ENCODE results near the gene ZNF644. TPM values are rescaled to one million over a fixed set of nuclear protein-coding genes. Genes with fewer than 3 reads are reported as not detected.
A peak's percentile ranks its signal among the peaks of the same experiment; 100 is the strongest.
"Not testable (repeated sequence)": the region's sequence is repeated elsewhere in the genome, so short reads cannot be mapped to it uniquely, and the experiment has no call there.

Gene ZNF644
- total RNA-seq, 3 donors from 2014 or later = 43.2 to 46.2 (median 44.2) TPM

DNA sequence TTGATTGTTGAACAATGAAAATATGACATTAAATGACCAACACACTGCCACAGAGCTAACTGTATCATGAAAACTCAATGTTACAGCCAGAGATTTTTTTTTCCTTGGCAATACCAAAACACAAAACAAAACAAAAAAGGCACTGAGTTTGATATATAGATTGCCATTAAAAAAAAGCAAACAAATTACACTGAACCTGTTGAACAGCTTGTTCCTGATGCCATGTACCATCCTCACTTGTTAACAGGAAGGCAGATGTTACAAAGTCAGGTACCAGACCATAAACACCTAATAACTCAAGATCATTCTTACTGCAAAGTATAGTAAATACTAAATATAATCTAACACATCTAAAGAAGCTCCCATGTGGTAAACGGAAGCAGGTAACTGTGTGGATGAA lies 75.2 kb downstream of the ZNF644 start:
- DNase-seq (no peak), ATAC-seq (no peak)
- Mint-ChIP-seq H3K9me3 (no peaks in the 10 kb centered on the region), H3K36me3 (ENCODE audit: insufficient read depth) (peaks cover 3% of the 10 kb centered on the region), H3K4me1 (ENCODE audit: low read depth) (peaks cover 27% of the 10 kb centered on the region), H3K4me3 (no peak overlapping the region), H3K27me3 (ENCODE audit: low read depth) (no peaks in the 10 kb centered on the region)

DNA sequence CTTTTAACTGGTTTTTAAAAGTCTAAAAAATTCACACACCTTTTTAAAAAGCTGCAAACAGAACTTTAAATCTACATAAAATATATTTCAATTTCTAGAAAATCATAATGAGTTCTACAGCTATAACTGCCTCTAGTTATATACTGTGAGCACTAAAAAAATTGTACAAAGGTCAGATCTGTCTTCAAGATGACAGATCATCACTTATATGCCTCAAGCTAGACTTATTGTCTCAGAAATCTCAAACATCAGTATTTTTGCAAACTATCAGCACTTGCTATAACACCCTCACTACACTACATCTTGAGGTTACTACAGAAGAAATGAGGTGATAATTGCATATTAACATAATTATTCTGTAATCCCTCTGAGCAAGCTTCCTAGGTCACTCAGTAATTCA lies 76.5 kb downstream of the ZNF644 start:
- ATAC-seq (no peak), DNase-seq (no peak)
- no peak overlapping the region for H3K4me3 Mint-ChIP-seq
- H3K36me3 Mint-ChIP-seq (ENCODE audit: insufficient read depth) = peaks cover 9% of the 10 kb centered on the region
- no peaks in the 10 kb centered on the region for H3K9me3 Mint-ChIP-seq
- H3K4me1 Mint-ChIP-seq (ENCODE audit: low read depth) = peaks cover 21% of the 10 kb centered on the region
- H3K27me3 Mint-ChIP-seq (ENCODE audit: low read depth) = no peaks in the 10 kb centered on the region

DNA sequence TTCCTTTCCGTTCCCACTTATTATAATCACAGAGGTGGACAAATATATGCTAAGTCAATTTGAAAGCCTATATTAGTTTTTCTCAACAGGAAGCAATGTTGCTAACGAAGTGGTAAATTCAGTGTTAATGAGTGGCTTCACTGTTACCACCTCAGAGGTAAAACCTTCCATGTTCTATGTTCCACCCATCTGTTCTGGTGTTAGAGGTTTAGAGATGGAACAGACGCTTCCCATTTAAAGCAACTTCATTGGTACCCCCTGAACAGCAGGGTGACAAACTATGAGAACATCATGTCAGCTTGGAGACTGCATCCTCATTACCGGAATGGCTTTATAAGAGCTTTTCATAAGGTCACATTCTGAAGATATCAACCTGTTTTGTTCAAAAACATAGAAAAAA lies 77.9 kb downstream of the ZNF644 start:
- Mint-ChIP-seq H3K27me3 (ENCODE audit: low read depth) (no peaks in the 10 kb centered on the region), H3K4me3 (no peak overlapping the region), H3K36me3 (ENCODE audit: insufficient read depth) (peaks cover 22% of the 10 kb centered on the region), H3K9me3 (no peaks in the 10 kb centered on the region), H3K4me1 (ENCODE audit: low read depth) (peaks cover 23% of the 10 kb centered on the region)
- DNase-seq (no peak), ATAC-seq (no peak)

DNA sequence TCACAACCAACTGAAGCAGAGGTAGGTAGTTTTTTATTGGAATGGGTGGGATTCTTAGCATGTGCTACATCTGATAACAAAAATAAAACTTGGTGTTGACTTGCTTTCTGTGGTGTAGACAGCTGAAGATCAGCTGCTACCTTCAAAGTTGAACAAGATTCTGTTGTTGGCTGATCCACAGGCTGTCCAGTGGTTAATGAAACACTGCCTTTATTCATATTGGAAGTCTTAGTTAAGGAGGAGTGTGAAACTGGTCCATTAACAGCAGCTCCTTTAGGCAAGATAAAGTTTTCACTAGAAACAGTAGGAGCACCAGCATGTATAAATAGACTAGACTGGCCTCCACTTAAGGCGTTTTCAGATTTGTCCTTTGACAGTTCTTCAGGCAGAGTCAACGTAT lies 81.1 kb downstream of the ZNF644 start:
- H3K27me3 Mint-ChIP-seq (ENCODE audit: low read depth) = no peaks in the 10 kb centered on the region
- H3K4me1 Mint-ChIP-seq (ENCODE audit: low read depth) = peaks cover 30% of the 10 kb centered on the region
- no peaks in the 10 kb centered on the region for H3K9me3 Mint-ChIP-seq
- peaks cover 50% of the 10 kb centered on the region for H3K36me3 Mint-ChIP-seq (ENCODE audit: insufficient read depth)
- no peak overlapping the region for H3K4me3 Mint-ChIP-seq
- no peak for DNase-seq
- no peak for ATAC-seq

DNA sequence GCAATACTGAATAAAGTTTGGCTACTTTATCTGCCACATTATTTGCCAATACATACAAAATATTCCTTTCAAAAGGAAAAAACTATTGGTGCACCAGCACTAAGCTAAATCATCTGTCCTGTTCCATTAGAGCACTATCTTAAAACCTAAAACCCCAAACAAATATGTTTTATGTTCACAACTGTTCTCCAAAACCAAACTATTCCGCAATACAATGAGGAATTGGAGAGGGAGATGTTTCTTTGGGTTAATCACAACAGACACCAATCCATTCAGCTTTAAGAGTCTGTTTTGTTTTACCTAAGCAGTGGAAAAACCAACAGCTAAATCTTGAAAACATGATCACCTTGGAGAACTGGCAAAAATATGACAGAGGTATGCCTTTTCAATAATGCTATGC lies 85.1 kb downstream of the ZNF644 start:
- Mint-ChIP-seq H3K9me3 (no peaks in the 10 kb centered on the region), H3K36me3 (ENCODE audit: insufficient read depth) (peaks cover 65% of the 10 kb centered on the region), H3K4me3 (no peak overlapping the region), H3K4me1 (ENCODE audit: low read depth) (peaks cover 47% of the 10 kb centered on the region), H3K27me3 (ENCODE audit: low read depth) (no peaks in the 10 kb centered on the region)
- DNase-seq (no peak), ATAC-seq (no peak)

DNA sequence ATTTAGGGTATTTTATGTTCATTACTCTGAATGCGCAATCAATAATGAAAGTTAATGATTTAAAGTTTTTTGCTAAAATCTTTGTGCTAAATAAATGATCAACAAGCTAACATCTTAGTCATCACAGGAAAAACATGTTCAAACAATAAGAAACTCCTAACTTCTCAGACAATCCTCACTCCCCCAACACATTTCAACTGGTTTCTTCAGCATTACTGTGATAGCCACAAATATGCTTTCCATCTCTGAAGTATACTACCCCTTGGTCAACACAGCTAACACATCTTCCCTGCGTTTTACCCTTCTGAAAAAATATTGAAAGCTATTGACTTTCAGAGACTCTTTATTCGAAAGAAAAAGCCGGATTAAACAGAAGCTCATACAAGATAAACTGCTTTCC lies 85.8 kb downstream of the ZNF644 start:
- H3K4me3 Mint-ChIP-seq = no peak overlapping the region
- DNase-seq (no peak), ATAC-seq (no peak)
- H3K9me3 Mint-ChIP-seq = no peaks in the 10 kb centered on the region
- no peaks in the 10 kb centered on the region for H3K27me3 Mint-ChIP-seq (ENCODE audit: low read depth)
- peaks cover 64% of the 10 kb centered on the region for H3K36me3 Mint-ChIP-seq (ENCODE audit: insufficient read depth)
- peaks cover 52% of the 10 kb centered on the region for H3K4me1 Mint-ChIP-seq (ENCODE audit: low read depth)

DNA sequence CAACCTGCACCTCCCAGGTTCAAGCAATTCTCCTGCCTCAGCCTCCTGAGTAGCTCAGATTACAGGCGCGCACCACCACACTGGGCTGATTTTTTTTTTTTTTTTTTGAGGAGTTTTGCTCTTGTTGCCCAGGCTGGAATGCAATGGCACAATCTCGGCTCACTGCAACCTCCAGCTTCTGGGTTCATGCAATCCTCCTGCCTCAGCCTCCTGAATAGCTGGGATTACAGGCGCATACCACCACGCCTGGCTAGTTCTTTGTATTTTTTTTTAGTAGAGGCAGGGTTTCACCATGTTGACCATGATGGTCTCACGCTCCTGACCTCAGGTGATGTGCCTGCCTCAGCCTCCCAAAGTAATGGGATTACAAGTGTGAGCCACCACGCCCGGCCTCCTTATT lies 93.6 kb downstream of the ZNF644 start:
- not testable (repeated sequence) for H3K27me3 Mint-ChIP-seq (ENCODE audit: low read depth); H3K4me3 Mint-ChIP-seq; H3K9me3 Mint-ChIP-seq; ATAC-seq; DNase-seq
- Mint-ChIP-seq H3K4me1 (ENCODE audit: low read depth) (peaks cover 74% of the 10 kb centered on the region), H3K36me3 (ENCODE audit: insufficient read depth) (peaks cover 32% of the 10 kb centered on the region)

DNA sequence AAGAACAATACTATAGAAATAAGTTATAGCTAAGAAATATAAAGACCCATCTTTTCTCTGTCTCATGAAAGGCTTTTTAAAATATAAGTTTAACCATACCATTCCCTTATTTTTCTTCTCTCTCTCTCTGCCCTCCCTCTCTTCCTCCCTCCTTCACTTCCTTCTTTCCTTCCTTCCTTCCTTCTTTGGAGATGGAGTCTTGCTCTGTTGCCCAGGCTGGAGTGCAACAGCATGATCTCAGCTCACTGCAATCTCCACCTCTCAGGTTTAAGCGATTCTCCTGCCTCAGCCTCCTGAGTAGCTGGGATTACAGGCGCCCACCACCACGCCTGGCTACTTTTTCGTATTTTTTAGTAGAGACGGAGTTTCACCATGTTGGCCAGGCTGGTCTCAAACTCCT lies 94.2 kb downstream of the ZNF644 start:
- peaks cover 32% of the 10 kb centered on the region for H3K36me3 Mint-ChIP-seq (ENCODE audit: insufficient read depth)
- DNase-seq; ATAC-seq; H3K27me3 Mint-ChIP-seq (ENCODE audit: low read depth); H3K4me3 Mint-ChIP-seq; H3K9me3 Mint-ChIP-seq: not testable (repeated sequence)
- H3K4me1 Mint-ChIP-seq (ENCODE audit: low read depth) = peaks cover 74% of the 10 kb centered on the region

DNA sequence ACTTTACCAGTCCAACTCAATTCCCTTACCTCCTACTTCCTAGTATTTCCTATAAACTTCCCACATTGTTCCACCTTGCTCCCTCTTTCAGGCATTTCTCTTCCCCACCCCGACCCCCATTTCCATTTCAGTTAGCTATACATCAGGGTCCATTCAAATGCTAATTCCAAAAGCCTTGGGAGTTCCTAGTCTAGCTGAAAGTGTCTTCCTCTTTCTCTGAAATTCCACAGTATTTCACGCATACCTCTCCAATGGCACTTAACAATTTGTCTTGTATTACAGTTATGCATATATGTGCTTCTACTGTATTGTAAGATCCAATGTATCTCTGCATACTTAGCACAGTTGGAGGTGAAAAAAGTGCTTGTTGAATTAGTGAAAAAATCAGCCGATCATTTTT lies 94.9 kb downstream of the ZNF644 start:
- peaks cover 30% of the 10 kb centered on the region for H3K36me3 Mint-ChIP-seq (ENCODE audit: insufficient read depth)
- H3K9me3 Mint-ChIP-seq = peaks cover 4% of the 10 kb centered on the region
- H3K27me3 Mint-ChIP-seq (ENCODE audit: low read depth) = no peaks in the 10 kb centered on the region
- ATAC-seq (no peak), DNase-seq (no peak)
- H3K4me3 Mint-ChIP-seq = no peak overlapping the region
- peaks cover 78% of the 10 kb centered on the region for H3K4me1 Mint-ChIP-seq (ENCODE audit: low read depth)

DNA sequence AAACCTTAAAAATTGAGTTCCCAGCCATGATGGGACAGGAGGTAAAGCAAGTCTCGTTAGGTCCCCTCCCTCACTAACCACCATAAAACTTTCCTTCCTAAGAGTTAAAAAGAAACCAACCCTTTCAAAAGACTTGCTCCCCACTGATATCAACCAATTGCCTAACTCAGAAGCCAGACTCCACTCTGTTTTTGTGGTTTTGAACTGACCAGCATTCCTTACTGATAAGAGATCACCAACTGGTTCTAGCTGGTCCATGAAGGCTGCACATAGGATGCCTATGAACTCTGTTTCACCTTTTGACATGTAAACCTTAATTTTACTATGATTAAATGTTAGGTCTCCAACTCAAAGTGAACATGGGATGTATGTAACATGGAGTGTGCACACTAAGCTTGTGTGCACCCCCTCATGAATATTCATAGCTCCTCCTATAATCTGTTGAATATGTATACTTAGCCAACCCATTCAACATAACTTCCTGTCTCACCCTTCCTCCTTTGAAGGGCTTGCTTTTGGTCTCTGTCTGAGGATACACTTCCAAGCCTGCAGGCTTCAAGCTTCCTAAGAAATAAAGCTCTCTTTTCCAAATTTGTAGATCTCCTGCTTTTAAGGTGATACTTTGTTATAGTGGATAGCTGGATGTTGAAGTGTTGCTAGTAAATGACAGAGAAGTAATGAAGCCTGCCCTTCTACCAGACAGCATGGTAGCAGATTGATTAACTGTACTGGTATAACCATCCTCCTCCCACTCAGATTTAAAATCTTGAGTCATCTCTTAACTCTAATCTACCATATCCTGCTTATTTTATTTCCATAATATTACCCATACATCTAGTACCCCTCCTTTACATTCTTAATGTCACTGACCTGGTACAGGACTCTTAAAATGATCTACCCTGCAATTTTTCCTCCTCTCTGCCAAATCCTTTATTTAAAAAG lies 95.6 kb downstream of the ZNF644 start:
- peak in 1 of 2 donors; percentile 52 for ATAC-seq
- peaks cover 4% of the 10 kb centered on the region for H3K9me3 Mint-ChIP-seq
- no peak overlapping the region for H3K4me3 Mint-ChIP-seq
- DNase-seq = no peak
- peaks cover 79% of the 10 kb centered on the region for H3K4me1 Mint-ChIP-seq (ENCODE audit: low read depth)
- peaks cover 30% of the 10 kb centered on the region for H3K36me3 Mint-ChIP-seq (ENCODE audit: insufficient read depth)
- no peaks in the 10 kb centered on the region for H3K27me3 Mint-ChIP-seq (ENCODE audit: low read depth)

DNA sequence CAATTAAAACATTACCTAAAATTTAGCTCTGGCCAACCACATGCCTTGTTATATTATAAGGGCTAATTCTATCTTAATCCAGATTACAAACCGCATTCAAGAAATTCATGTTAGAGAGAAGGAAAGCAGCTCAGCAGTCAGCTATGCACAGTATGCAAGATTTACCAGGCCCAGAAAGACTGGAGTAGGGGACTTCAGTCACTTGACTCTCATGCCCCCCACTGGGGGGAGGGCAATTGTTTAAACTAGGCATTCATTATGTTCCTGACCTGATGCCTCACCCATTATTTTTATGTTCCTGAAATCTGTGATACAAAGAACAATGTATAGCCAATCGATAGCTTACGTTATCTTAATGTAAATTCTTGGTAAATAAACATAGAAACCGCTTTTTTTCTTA lies 96.9 kb downstream of the ZNF644 start:
- no peak for DNase-seq
- no peak for ATAC-seq
- Mint-ChIP-seq H3K4me1 (ENCODE audit: low read depth) (peaks cover 82% of the 10 kb centered on the region), H3K9me3 (peaks cover 4% of the 10 kb centered on the region), H3K4me3 (no peak overlapping the region), H3K27me3 (ENCODE audit: low read depth) (no peaks in the 10 kb centered on the region), H3K36me3 (ENCODE audit: insufficient read depth) (peaks cover 28% of the 10 kb centered on the region)

DNA sequence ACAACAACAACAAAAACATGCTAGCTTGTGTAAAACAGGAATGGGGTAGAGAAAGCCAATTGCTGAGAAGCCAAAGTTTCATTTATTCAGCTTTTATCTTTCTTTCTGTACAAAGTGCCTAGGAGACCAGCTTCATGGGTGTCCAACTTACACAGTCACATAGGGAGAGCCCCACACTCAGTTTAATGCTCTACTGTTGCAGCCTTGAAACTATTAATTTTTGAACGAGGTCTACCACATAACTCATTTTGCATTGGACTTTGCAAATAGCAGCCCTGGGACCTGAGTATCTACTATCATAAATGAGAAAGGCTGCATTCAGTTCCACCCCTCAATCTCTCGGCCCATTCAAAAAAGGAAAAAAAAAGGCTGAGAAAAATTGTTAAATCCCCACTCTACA lies 98.8 kb downstream of the ZNF644 start:
- no peaks in the 10 kb centered on the region for H3K27me3 Mint-ChIP-seq (ENCODE audit: low read depth)
- peaks cover 4% of the 10 kb centered on the region for H3K9me3 Mint-ChIP-seq
- no peak for ATAC-seq
- peaks cover 84% of the 10 kb centered on the region for H3K4me1 Mint-ChIP-seq (ENCODE audit: low read depth)
- peaks cover 22% of the 10 kb centered on the region for H3K36me3 Mint-ChIP-seq (ENCODE audit: insufficient read depth)
- no peak for DNase-seq
- no peak overlapping the region for H3K4me3 Mint-ChIP-seq

DNA sequence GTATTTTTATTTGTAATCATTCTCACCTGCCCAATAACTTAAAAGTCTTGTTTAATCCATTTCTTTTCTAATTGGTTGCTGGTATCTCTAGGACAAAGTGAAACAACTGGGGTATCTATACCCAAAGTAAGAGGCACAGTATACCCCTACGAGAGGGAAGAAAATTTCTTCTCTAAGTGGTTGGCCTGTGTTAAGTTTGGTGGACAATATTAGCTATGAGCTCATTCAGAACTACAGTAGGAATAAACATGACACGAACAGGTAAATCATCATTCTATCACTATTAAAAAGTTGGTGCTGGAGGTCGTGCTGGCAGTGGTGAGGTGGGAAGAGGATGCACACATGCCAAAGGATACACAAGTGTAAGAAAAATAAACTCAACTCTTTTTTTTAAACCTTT lies 99.6 kb downstream of the ZNF644 start:
- peaks cover 21% of the 10 kb centered on the region for H3K36me3 Mint-ChIP-seq (ENCODE audit: insufficient read depth)
- peaks cover 78% of the 10 kb centered on the region for H3K4me1 Mint-ChIP-seq (ENCODE audit: low read depth)
- DNase-seq (no peak), ATAC-seq (no peak)
- H3K4me3 Mint-ChIP-seq = no peak overlapping the region
- no peaks in the 10 kb centered on the region for H3K27me3 Mint-ChIP-seq (ENCODE audit: low read depth)
- H3K9me3 Mint-ChIP-seq = peaks cover 4% of the 10 kb centered on the region

DNA sequence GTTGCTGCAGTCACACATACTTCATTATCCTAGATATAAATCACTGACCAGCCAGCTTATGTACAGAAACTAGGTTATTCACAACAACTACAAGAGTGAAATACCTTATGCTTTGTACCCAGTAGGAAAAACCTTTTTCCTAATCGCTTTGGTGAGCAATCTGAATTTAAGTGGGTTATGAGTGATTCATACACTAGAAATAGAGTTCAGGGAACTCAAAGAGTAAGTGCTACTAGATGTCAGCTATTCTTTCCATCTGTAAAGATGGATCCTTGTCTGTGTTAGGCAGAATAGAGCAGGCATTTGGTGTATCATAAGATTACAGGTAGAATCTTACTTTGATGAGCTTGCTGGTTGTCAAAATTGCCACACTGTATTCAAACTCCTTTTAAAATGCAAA lies 101.9 kb downstream of the ZNF644 start:
- H3K4me1 Mint-ChIP-seq (ENCODE audit: low read depth) = peaks cover 57% of the 10 kb centered on the region
- H3K27me3 Mint-ChIP-seq (ENCODE audit: low read depth) = no peaks in the 10 kb centered on the region
- no peak overlapping the region for H3K4me3 Mint-ChIP-seq
- peaks cover 13% of the 10 kb centered on the region for H3K36me3 Mint-ChIP-seq (ENCODE audit: insufficient read depth)
- DNase-seq (no peak), ATAC-seq (peak; percentile 27 to 43)
- H3K9me3 Mint-ChIP-seq = no peaks in the 10 kb centered on the region

DNA sequence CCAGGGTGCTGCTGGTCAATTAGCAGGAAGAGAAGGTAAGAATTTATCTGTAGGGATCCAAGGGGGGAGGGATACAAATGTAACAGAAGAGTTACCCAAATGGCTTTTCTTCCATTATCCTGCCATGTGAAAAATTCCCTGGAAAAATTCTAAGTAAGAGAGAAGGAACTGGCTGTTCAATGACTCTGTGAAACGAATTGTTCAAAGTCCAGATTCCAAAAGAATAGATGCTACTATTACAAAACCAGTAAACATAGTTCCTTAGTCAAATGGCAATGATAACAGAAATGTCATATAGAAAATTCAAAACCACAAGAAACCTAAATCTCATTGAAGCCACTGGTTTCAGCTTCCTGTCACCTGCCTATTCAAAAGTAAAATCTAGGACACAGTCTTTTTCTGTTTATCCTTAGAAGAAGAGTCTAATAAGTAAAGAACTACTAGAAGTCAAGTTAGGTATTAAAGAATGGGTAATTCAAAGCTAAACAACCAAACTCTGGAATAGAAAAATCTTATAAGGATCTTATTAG lies 102.6 kb downstream of the ZNF644 start:
- peaks cover 15% of the 10 kb centered on the region for H3K36me3 Mint-ChIP-seq (ENCODE audit: insufficient read depth)
- ATAC-seq = peak; percentile 14 to 54
- DNase-seq = no peak
- no peak overlapping the region for H3K4me3 Mint-ChIP-seq
- peaks cover 52% of the 10 kb centered on the region for H3K4me1 Mint-ChIP-seq (ENCODE audit: low read depth)
- no peaks in the 10 kb centered on the region for H3K27me3 Mint-ChIP-seq (ENCODE audit: low read depth)
- H3K9me3 Mint-ChIP-seq = no peaks in the 10 kb centered on the region
